Cardiac muscle cell (in vitro differentiated cells and primary cell): ENCODE data around the gene PPME1. TPM values are rescaled to one million over a fixed set of nuclear protein-coding genes. Genes with fewer than 3 reads are reported as not detected.

ENCODE experiments used
- DNase-seq, 2 donors: peaks; one replicate each; pipeline versions ENCODE4 v3.0.0 to v3.0.0-alpha.2; 2010 to 2017; ENCODE audit warnings: low read depth in 1 of 2, low spot score in 1 of 2
- H3K27ac ChIP-seq: fragments of 200-600 bp; sonication (generic); 2 replicates; pipeline ENCODE4 v1.5.1; 2016
- H3K27me3 ChIP-seq: fragments of 200-600 bp; sonication (generic); 2 replicates; pipeline ENCODE4 v1.6.0; 2016; ENCODE audit warnings: control low read depth
- H3K36me3 ChIP-seq: fragments of 200-600 bp; sonication (generic); 2 replicates; pipeline ENCODE4 v1.5.1; 2016; ENCODE audit warnings: control low read depth
- H3K4me1 ChIP-seq: fragments of 200-600 bp; sonication (generic); 2 replicates; pipeline ENCODE4 v1.8.1; 2017; ENCODE audit warnings: low read depth, mild to moderate bottlenecking, mixed run types
- H3K4me3 ChIP-seq: fragments of 200-600 bp; sonication (generic); 2 replicates; pipeline ENCODE4 v1.5.1; 2016; ENCODE audit warnings: mild to moderate bottlenecking
- H3K9me3 ChIP-seq: fragments of 200-600 bp; sonication (generic); 2 replicates; pipeline ENCODE4 v1.5.1; 2017; ENCODE audit warnings: low read depth, mild to moderate bottlenecking, control low read depth
- polyA plus RNA-seq: library from polyadenylated mRNA; unstranded; fragments of >200 nt; fragmentation: Nextera tagmentation; extraction: Ambion mirVana; gene quantifications from 2 replicates; pipeline ENCODE4 v1.2.1, GENCODE V29; 2016
- total RNA-seq: library from RNA; depleted of rRNA; stranded (reverse); fragments of >200 nt; gene quantifications from 2 replicates; pipeline ENCODE4 v1.2.3, GENCODE V29; 2016
- TF ChIP-seq, protein P1 (sequence below): IDR thresholded peaks from 2 replicates; pipeline ENCODE4 v1.5.1; 2012; ENCODE audit warnings: low read depth, mild to moderate bottlenecking, low read length

The PPME1 gene
- total and polyA plus RNA-seq, 2 experiments from 2014 or later = 55.2 to 109 TPM

DNA sequence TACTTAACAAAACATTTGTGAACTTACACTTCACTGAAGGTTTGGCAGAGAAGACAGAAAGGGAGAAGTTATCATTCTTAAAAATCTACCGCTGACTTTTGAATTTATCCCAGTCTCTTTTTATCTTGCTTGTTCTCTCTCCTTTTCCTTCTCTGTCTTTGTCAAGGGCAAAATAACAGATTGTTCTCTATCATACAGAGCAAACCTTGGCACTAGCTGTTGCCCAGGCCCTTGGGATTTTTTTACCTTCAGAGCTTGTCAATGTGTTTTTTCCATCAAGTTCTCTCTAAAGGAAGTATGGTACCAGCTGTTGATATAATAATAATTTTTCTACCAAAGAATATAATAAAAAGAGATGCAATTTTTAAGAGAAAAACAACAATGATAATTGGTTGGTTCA is 67.2 kb downstream of the PPME1 start:
- H3K36me3 ChIP-seq = peaks cover 43% of the 10 kb centered on the region
- no peaks in the 10 kb centered on the region for H3K27me3 ChIP-seq
- no peaks in the 10 kb centered on the region for H3K4me1 ChIP-seq
- H3K9me3 ChIP-seq = no peaks in the 10 kb centered on the region
- no peak overlapping the region for H3K4me3 ChIP-seq
- no peak overlapping the region for H3K27ac ChIP-seq
- DNase-seq = no peak
- TF ChIP-seq, protein P1, sequence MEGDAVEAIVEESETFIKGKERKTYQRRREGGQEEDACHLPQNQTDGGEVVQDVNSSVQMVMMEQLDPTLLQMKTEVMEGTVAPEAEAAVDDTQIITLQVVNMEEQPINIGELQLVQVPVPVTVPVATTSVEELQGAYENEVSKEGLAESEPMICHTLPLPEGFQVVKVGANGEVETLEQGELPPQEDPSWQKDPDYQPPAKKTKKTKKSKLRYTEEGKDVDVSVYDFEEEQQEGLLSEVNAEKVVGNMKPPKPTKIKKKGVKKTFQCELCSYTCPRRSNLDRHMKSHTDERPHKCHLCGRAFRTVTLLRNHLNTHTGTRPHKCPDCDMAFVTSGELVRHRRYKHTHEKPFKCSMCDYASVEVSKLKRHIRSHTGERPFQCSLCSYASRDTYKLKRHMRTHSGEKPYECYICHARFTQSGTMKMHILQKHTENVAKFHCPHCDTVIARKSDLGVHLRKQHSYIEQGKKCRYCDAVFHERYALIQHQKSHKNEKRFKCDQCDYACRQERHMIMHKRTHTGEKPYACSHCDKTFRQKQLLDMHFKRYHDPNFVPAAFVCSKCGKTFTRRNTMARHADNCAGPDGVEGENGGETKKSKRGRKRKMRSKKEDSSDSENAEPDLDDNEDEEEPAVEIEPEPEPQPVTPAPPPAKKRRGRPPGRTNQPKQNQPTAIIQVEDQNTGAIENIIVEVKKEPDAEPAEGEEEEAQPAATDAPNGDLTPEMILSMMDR = no peak

GRCh38 chr11:74248469-74248868 is 77.4 kb downstream of the PPME1 start:
- Histone ChIP-seq H3K4me1 (no peaks in the 10 kb centered on the region), H3K36me3 (peaks cover 38% of the 10 kb centered on the region), H3K9me3 (no peaks in the 10 kb centered on the region), H3K27me3 (no peaks in the 10 kb centered on the region), H3K4me3 (no peak overlapping the region), H3K27ac (no peak overlapping the region)
- TF ChIP-seq, protein P1 = no peak
- DNase-seq = no peak

GRCh38 chr11:74249496-74249895 is 78.4 kb downstream of the PPME1 start:
- peaks cover 46% of the 10 kb centered on the region for H3K36me3 ChIP-seq
- TF ChIP-seq, protein P1 = no peak

DNA sequence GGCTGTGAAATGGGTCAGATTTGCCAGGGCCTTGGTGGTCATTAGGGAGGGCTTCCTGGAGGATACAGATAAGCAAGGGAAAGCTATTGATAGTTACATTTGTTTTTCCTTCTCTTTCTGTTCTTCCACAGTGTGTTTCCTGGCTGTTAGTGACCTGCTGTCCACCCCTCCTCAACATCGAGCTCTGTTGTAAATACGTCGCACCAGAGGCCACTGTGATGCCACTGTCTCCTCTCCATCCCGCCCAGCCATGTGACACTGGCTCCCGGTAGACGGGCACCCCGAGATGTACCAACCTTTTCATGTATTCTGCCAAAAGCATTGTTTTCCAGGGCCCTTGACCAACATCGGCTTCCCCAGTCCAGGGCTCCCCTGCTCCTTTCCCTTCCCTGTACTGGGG is 82.3 kb downstream of the PPME1 start:
- Histone ChIP-seq H3K4me3 (no peak overlapping the region), H3K27ac (no peak overlapping the region), H3K9me3 (no peaks in the 10 kb centered on the region), H3K27me3 (no peaks in the 10 kb centered on the region), H3K4me1 (no peaks in the 10 kb centered on the region), H3K36me3 (peaks cover 29% of the 10 kb centered on the region)
- TF ChIP-seq, protein P1 = no peak
- DNase-seq = no peak

More at GRCh38 chr11:74249496-74249895, 78.4 kb downstream of the PPME1 start:
- H3K27ac ChIP-seq = no peak overlapping the region
- H3K9me3 ChIP-seq = no peaks in the 10 kb centered on the region
- H3K27me3 ChIP-seq = no peaks in the 10 kb centered on the region
- H3K4me1 ChIP-seq = no peaks in the 10 kb centered on the region
- no peak overlapping the region for H3K4me3 ChIP-seq
- DNase-seq = no peak

- Histone ChIP-seq H3K27ac (no peak overlapping the region), H3K4me3 (no peak overlapping the region), H3K4me1 (no peaks in the 10 kb centered on the region), H3K36me3 (peaks cover 17% of the 10 kb centered on the region), H3K9me3 (no peaks in the 10 kb centered on the region), H3K27me3 (no peaks in the 10 kb centered on the region)
- peak; percentile 66 to 77 for DNase-seq
- TF ChIP-seq, protein P1 = peak; percentile 89
These were observed 84.8 kb downstream of the PPME1 start for GRCh38 chr11:74255741-74256375.
